ENCODE results near the gene MPI.

GRCh38 chr15:74901612-74902063 lies 11.8 kb downstream of the MPI start:
- TF ChIP-seq POLR2A (IDR thresholded peaks at IDR 0.05) = no peak
- TF ChIP-seq, protein P1, sequence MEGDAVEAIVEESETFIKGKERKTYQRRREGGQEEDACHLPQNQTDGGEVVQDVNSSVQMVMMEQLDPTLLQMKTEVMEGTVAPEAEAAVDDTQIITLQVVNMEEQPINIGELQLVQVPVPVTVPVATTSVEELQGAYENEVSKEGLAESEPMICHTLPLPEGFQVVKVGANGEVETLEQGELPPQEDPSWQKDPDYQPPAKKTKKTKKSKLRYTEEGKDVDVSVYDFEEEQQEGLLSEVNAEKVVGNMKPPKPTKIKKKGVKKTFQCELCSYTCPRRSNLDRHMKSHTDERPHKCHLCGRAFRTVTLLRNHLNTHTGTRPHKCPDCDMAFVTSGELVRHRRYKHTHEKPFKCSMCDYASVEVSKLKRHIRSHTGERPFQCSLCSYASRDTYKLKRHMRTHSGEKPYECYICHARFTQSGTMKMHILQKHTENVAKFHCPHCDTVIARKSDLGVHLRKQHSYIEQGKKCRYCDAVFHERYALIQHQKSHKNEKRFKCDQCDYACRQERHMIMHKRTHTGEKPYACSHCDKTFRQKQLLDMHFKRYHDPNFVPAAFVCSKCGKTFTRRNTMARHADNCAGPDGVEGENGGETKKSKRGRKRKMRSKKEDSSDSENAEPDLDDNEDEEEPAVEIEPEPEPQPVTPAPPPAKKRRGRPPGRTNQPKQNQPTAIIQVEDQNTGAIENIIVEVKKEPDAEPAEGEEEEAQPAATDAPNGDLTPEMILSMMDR (IDR thresholded peaks at IDR 0.05 in 4 of 5, conservative IDR thresholded peaks at IDR 0.05 in 1 of 5) = peak; percentile 83 to 92 (median 85)

Measured in gastrocnemius medialis (tissue), 4 donors.